ENCODE results near the gene CALN1.

DNA sequence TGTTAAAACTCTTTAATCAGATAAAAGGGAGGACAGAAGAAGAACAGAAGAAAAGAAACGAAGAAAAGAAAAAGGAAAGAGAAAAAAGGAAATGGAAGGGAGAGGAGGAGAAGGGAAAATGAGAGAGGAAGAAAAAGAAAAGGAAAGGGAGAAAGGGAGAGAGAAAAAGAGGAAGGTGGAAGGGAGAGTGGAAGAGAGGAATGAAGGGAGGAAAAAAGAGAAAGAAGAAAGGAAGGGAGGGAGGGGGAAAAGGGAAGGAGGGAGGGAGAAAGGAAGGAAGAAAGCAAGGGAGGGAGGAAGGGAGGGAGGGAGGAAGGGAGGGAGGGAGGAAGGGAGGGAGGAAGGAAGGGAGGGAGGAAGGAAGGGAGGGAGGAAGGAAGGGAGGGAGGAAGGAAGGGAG, 305.7 kb downstream of the CALN1 start:
- TF ChIP-seq, protein P1, sequence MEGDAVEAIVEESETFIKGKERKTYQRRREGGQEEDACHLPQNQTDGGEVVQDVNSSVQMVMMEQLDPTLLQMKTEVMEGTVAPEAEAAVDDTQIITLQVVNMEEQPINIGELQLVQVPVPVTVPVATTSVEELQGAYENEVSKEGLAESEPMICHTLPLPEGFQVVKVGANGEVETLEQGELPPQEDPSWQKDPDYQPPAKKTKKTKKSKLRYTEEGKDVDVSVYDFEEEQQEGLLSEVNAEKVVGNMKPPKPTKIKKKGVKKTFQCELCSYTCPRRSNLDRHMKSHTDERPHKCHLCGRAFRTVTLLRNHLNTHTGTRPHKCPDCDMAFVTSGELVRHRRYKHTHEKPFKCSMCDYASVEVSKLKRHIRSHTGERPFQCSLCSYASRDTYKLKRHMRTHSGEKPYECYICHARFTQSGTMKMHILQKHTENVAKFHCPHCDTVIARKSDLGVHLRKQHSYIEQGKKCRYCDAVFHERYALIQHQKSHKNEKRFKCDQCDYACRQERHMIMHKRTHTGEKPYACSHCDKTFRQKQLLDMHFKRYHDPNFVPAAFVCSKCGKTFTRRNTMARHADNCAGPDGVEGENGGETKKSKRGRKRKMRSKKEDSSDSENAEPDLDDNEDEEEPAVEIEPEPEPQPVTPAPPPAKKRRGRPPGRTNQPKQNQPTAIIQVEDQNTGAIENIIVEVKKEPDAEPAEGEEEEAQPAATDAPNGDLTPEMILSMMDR (IDR thresholded peaks at IDR 0.05) = no peak
- no peak for TF ChIP-seq SIN3A (IDR thresholded peaks at IDR 0.05; ENCODE audit: borderline replicate concordance, insufficient read depth, low read depth, low read length)
- TF ChIP-seq, protein P2, sequence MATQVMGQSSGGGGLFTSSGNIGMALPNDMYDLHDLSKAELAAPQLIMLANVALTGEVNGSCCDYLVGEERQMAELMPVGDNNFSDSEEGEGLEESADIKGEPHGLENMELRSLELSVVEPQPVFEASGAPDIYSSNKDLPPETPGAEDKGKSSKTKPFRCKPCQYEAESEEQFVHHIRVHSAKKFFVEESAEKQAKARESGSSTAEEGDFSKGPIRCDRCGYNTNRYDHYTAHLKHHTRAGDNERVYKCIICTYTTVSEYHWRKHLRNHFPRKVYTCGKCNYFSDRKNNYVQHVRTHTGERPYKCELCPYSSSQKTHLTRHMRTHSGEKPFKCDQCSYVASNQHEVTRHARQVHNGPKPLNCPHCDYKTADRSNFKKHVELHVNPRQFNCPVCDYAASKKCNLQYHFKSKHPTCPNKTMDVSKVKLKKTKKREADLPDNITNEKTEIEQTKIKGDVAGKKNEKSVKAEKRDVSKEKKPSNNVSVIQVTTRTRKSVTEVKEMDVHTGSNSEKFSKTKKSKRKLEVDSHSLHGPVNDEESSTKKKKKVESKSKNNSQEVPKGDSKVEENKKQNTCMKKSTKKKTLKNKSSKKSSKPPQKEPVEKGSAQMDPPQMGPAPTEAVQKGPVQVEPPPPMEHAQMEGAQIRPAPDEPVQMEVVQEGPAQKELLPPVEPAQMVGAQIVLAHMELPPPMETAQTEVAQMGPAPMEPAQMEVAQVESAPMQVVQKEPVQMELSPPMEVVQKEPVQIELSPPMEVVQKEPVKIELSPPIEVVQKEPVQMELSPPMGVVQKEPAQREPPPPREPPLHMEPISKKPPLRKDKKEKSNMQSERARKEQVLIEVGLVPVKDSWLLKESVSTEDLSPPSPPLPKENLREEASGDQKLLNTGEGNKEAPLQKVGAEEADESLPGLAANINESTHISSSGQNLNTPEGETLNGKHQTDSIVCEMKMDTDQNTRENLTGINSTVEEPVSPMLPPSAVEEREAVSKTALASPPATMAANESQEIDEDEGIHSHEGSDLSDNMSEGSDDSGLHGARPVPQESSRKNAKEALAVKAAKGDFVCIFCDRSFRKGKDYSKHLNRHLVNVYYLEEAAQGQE (IDR thresholded peaks at IDR 0.05; ENCODE audit: insufficient read depth in 1 of 2, low read depth in 2 of 2, low read length in 1 of 2) = no peak

Measured in Panc1 (cell line).